Measurements from ENCODE around the gene PTPRA.

The PTPRA gene

GRCh38 chr20:3081641-3082040, 208.4 kb downstream of the PTPRA start:
- DNase-seq, result no peak

DNA sequence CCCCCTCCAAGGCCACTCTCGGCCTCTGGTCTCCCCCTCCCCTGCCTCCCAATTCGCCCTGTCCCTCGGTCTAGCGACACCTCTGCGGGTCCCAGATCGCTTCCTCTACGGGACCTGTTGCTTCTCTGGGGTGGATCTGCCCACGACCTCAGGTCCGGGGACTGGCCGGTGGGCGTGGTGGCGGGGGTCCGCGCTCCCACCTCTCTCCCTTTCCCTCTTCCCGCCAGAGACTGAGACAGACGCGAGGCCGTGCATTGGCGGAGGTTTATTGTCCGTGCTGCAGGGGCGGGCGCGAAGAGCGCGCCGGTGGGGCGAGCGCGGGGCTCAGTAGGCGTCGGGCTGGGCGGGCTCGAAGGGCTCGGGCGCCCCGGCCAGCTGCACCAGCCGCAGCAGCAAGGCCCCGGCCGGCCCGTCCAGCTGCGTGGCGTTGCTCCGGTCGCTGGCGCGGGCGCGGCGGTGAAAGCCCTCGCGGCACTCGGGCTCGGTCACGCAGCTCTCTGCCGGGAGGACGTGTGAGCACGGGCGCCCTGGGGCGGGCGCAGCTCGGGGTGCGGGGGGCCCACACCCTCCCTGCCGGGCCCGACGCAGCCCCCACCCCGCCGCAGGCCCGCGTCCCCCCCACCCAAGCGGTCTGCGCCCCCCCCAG, 209.1 kb downstream of the PTPRA start:
- no peak for DNase-seq

- DNase-seq, result no peak
These were observed 210.0 kb downstream of the PTPRA start for GRCh38 chr20:3082955-3083952.

- DNase-seq, result no peak
These were observed 211.2 kb downstream of the PTPRA start, which contains the start of gene AVP for GRCh38 chr20:3084283-3084985. Gene AVP, minus strand, starts transcription at chr20:3084724. Its CDS starts 50 bp downstream, at chr20:3084674.

DNA sequence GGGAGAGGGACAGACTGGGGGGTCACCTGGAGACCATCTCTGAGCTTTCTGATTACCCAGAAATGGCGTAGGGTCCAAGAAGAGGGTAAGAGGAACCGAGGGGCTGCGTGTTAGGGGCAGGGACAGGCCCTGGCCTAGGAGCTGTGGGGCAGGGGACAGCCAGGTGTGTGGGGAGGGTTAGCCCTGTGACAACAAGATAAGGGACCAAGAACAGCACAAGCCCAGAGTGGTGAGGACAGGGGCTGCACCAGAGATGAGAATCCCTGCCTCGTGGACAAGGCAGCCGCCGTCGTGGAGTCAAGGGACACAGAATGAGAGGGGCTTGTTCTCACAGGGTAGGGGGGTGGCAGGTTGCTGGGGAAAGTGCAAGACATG, 211.7 kb downstream of the PTPRA start:
- DNase-seq, result no peak

GRCh38 chr20:3085571-3086072, 212.3 kb downstream of the PTPRA start:
- DNase-seq, result no peak

- DNase-seq, result no peak
These were observed 214.8 kb downstream of the PTPRA start for GRCh38 chr20:3088031-3088430.
